ENCODE measurements around the gene HOXB9. TPM values are rescaled to one million over a fixed set of nuclear protein-coding genes. Genes with fewer than 3 reads are reported as not detected.

Gene HOXB9
- total RNA-seq, 2 experiments from 2014 or later: not detected

DNA sequence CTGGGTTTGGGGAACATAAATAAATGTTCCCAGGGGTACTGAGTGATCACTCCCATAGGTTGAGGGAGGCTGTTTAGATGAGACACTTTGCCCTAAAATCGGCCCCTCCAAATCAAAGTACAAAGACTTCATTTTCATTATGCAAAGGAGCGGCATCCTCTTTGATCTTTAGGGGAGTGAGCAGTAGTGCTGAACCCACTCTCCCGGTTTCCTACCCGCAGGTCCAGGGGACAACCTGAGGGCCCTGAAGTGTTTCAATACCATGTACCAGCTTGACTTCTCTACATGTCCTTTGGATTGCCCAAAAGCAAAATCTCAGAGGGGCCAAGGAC lies 25.0 kb downstream of the HOXB9 start:
- TF ChIP-seq, protein P1, sequence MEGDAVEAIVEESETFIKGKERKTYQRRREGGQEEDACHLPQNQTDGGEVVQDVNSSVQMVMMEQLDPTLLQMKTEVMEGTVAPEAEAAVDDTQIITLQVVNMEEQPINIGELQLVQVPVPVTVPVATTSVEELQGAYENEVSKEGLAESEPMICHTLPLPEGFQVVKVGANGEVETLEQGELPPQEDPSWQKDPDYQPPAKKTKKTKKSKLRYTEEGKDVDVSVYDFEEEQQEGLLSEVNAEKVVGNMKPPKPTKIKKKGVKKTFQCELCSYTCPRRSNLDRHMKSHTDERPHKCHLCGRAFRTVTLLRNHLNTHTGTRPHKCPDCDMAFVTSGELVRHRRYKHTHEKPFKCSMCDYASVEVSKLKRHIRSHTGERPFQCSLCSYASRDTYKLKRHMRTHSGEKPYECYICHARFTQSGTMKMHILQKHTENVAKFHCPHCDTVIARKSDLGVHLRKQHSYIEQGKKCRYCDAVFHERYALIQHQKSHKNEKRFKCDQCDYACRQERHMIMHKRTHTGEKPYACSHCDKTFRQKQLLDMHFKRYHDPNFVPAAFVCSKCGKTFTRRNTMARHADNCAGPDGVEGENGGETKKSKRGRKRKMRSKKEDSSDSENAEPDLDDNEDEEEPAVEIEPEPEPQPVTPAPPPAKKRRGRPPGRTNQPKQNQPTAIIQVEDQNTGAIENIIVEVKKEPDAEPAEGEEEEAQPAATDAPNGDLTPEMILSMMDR (conservative IDR thresholded peaks at IDR 0.05; ENCODE audit: low read length): no peak
- TF ChIP-seq EZH2phosphoT487 (IDR thresholded peaks at IDR 0.05; ENCODE audit: borderline replicate concordance, low read depth, low read length): no peak
- H3K9me3 ChIP-seq (ENCODE audit: low read length): no peaks in the 10 kb centered on the region
- no peak overlapping the region for H2AFZ ChIP-seq (ENCODE audit: low read length)
- no peaks in the 10 kb centered on the region for H3K36me3 ChIP-seq (ENCODE audit: insufficient read depth, low read length)
- H4K20me1 ChIP-seq (ENCODE audit: insufficient read depth, low read length): no peaks in the 10 kb centered on the region
- H3K4me2 ChIP-seq (ENCODE audit: low read length): no peak overlapping the region
- no peak for DNase-seq (ENCODE audit: low spot score)
- H3K4me1 ChIP-seq (ENCODE audit: insufficient read depth, low read length, poor library complexity, severe bottlenecking): peaks cover 6% of the 10 kb centered on the region
- H3K79me2 ChIP-seq (ENCODE audit: insufficient read depth, low read depth, low read length): no peaks in the 10 kb centered on the region
- ChIA-PET POLR2A (no interaction called here), CTCF (ENCODE audit: unreplicated experiment) (interaction anchor here (0.6 kb wide), 1 partner anchor 400 kb away, joined by 3 read pairs; no protein-coding TSS in a partner anchor)
- intact Hi-C loops (cut with micrococcal nuclease; ENCODE audit: unreplicated experiment): no loop called here
- no peak overlapping the region for H3K4me3 ChIP-seq (ENCODE audit: low read depth, low read length, poor library complexity, severe bottlenecking)
- no TSS peak for BruUV-seq (replicated peaks)
- no peaks in the 10 kb centered on the region for H3K9me2 ChIP-seq (ENCODE audit: insufficient read depth, low read length)
- no peak overlapping the region for H3K27ac ChIP-seq (ENCODE audit: low read depth, low read length, poor library complexity, severe bottlenecking)

DNA sequence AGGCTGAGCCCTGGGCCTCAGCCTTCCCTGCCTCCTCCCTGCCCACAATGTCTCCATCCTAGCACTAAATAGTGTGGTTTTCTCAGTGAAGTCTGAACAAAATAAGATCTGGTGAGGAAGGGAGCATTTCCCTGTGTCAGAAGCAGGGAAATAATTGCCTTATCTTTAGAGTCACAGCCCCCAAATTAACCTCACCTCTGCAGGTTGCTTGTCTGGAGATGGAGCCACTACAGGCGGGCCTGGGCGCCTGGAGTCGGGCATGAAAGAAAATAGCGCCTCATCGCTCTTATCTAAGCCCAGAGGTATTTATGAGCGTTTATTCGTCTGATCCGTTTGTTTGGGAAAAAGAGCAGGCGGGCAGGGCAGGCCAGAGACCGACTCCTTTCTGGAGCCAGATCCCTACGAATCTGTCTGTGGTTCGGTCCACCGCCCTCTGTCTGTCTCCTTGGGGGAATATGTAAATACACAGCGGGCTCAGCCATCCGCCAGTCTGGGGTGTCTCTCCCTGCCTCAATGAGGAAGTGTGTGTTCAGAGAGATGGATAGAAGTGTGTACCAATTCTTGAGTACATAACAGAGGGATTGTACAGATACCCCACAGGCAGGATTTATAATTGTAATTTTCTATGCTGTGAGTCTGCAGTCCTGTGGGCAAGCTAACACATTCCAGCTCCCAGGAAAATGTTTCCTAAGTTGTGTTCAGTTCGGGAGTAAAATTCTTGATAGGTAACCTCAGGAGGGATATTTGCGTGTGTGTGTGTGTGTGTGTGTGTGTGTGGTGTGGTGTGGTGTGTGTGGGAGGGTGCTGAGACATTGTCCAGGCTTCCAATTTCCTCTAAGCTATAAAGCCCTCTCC lies 25.7 kb downstream of the HOXB9 start:
- no peaks in the 10 kb centered on the region for H3K9me3 ChIP-seq (ENCODE audit: low read length)
- no peak overlapping the region for H3K4me3 ChIP-seq (ENCODE audit: low read depth, low read length, poor library complexity, severe bottlenecking)
- H3K79me2 ChIP-seq (ENCODE audit: insufficient read depth, low read depth, low read length): no peaks in the 10 kb centered on the region
- peaks cover 6% of the 10 kb centered on the region for H3K4me1 ChIP-seq (ENCODE audit: insufficient read depth, low read length, poor library complexity, severe bottlenecking)
- intact Hi-C loops (cut with micrococcal nuclease; ENCODE audit: unreplicated experiment): no loop called here
- no peaks in the 10 kb centered on the region for H4K20me1 ChIP-seq (ENCODE audit: insufficient read depth, low read length)
- DNase-seq (ENCODE audit: low spot score): no peak
- H3K9me2 ChIP-seq (ENCODE audit: insufficient read depth, low read length): no peaks in the 10 kb centered on the region
- BruUV-seq (replicated peaks): no TSS peak
- ChIA-PET CTCF (ENCODE audit: unreplicated experiment) (interaction anchor here (0.6 kb wide), 1 partner anchor 399 kb away, joined by 3 read pairs; no protein-coding TSS in a partner anchor), POLR2A (no interaction called here)
- TF ChIP-seq EZH2phosphoT487 (IDR thresholded peaks at IDR 0.05; ENCODE audit: borderline replicate concordance, low read depth, low read length): no peak
- TF ChIP-seq, protein P1 (conservative IDR thresholded peaks at IDR 0.05; ENCODE audit: low read length): no peak
- H3K36me3 ChIP-seq (ENCODE audit: insufficient read depth, low read length): no peaks in the 10 kb centered on the region
- H3K4me2 ChIP-seq (ENCODE audit: low read length): no peak overlapping the region
- no peak overlapping the region for H2AFZ ChIP-seq (ENCODE audit: low read length)
- no peak overlapping the region for H3K27ac ChIP-seq (ENCODE audit: low read depth, low read length, poor library complexity, severe bottlenecking)

DNA sequence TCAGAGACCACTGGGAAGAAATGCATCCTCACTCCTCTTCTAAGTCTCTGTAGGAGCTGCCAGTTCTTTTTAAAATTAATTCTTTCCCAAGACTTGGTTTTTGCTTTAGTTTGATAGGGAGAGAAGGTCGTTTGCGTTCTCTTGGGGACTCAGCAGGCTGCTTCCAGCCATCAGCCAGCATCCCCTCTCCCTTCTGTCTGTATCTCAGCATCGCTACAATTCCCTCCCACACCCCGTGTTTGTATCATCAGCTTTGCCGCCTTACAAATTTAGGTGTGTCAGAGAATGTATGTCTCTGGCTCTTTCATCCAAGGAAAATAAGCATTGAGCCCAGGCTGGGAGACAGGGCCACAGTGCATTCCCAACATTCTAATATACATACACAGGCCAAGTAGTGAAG lies 26.8 kb downstream of the HOXB9 start:
- BruUV-seq (replicated peaks): no TSS peak
- no peak overlapping the region for H3K4me2 ChIP-seq (ENCODE audit: low read length)
- no peaks in the 10 kb centered on the region for H3K9me2 ChIP-seq (ENCODE audit: insufficient read depth, low read length)
- H3K36me3 ChIP-seq (ENCODE audit: insufficient read depth, low read length): no peaks in the 10 kb centered on the region
- intact Hi-C loops (cut with micrococcal nuclease; ENCODE audit: unreplicated experiment): loop anchor here (10.0 kb wide), 1 partner anchor 335 kb away; no protein-coding TSS in a partner anchor
- ChIA-PET POLR2A (interaction anchor here (0.6 kb wide), 2 partner anchors 11 to 52 kb away, joined by 3 to 4 read pairs; no protein-coding TSS in a partner anchor), CTCF (ENCODE audit: unreplicated experiment) (no interaction called here)
- H4K20me1 ChIP-seq (ENCODE audit: insufficient read depth, low read length): no peaks in the 10 kb centered on the region
- H3K79me2 ChIP-seq (ENCODE audit: insufficient read depth, low read depth, low read length): no peaks in the 10 kb centered on the region
- no peak overlapping the region for H3K27ac ChIP-seq (ENCODE audit: low read depth, low read length, poor library complexity, severe bottlenecking)
- H3K9me3 ChIP-seq (ENCODE audit: low read length): no peaks in the 10 kb centered on the region
- H3K4me1 ChIP-seq (ENCODE audit: insufficient read depth, low read length, poor library complexity, severe bottlenecking): peaks cover 6% of the 10 kb centered on the region
- TF ChIP-seq, protein P1 (conservative IDR thresholded peaks at IDR 0.05; ENCODE audit: low read length): no peak
- TF ChIP-seq EZH2phosphoT487 (IDR thresholded peaks at IDR 0.05; ENCODE audit: borderline replicate concordance, low read depth, low read length): no peak
- no peak overlapping the region for H2AFZ ChIP-seq (ENCODE audit: low read length)
- no peak for DNase-seq (ENCODE audit: low spot score)
- no peak overlapping the region for H3K4me3 ChIP-seq (ENCODE audit: low read depth, low read length, poor library complexity, severe bottlenecking)
